Inflammatory macrophage treated with lipopolysaccharide for 4 hours (primary cell): ENCODE measurements around the gene CMTM2.
"Not testable (repeated sequence)": the region's sequence is repeated elsewhere in the genome, so short reads cannot be mapped to it uniquely, and the experiment has no call there.

Experiments used
- DNase-seq: peaks from one replicate; pipeline ENCODE4 v3.0.0-alpha.2; 2020

The CMTM2 gene

GRCh38 chr16:66553223-66553622, 26.0 kb upstream of the CMTM2 start:
- peak; percentile 38 for DNase-seq

GRCh38 chr16:66554021-66554420, 25.2 kb upstream of the CMTM2 start:
- DNase-seq: no peak

- DNase-seq: no peak
These were observed 24.8 kb upstream of the CMTM2 start for GRCh38 chr16:66554495-66554894.

GRCh38 chr16:66560107-66560506, 19.2 kb upstream of the CMTM2 start:
- no peak for DNase-seq

- no peak for DNase-seq
These were observed 17.7 kb upstream of the CMTM2 start for GRCh38 chr16:66561381-66562080.

GRCh38 chr16:66562409-66562808, 16.9 kb upstream of the CMTM2 start:
- DNase-seq: peak; percentile 42

GRCh38 chr16:66562986-66563385, 16.3 kb upstream of the CMTM2 start:
- DNase-seq: no peak

- DNase-seq: no peak
These were observed 15.5 kb upstream of the CMTM2 start for GRCh38 chr16:66563574-66564334.

GRCh38 chr16:66566051-66566901, 13.0 kb upstream of the CMTM2 start, which contains the start of gene CMTM1:
CMTM1 (plus strand) TSS chr16:66566439; CDS start chr16:66566514, 75 bp downstream.
- DNase-seq: no peak

GRCh38 chr16:66567270-66567669, 12.0 kb upstream of the CMTM2 start:
- DNase-seq: not testable (repeated sequence)

GRCh38 chr16:66568355-66568754, 10.9 kb upstream of the CMTM2 start:
- no peak for DNase-seq

- DNase-seq: no peak
These were observed 10.1 kb upstream of the CMTM2 start for GRCh38 chr16:66569131-66569530.

- DNase-seq: peak; percentile 75
These were observed 9.3 kb upstream of the CMTM2 start for GRCh38 chr16:66569827-66570405.

GRCh38 chr16:66572356-66572755, 6.9 kb upstream of the CMTM2 start:
- no peak for DNase-seq

GRCh38 chr16:66574081-66574480, 5.2 kb upstream of the CMTM2 start:
- peak; percentile 39 for DNase-seq

GRCh38 chr16:66574531-66574930, 4.7 kb upstream of the CMTM2 start:
- no peak for DNase-seq

- no peak for DNase-seq
These were observed 4.2 kb upstream of the CMTM2 start for GRCh38 chr16:66575060-66575459.

- no peak for DNase-seq
These were observed 3.0 kb upstream of the CMTM2 start for GRCh38 chr16:66576296-66576695.

- DNase-seq: peak; percentile 19
These were observed 1.4 kb downstream of the CMTM2 start for GRCh38 chr16:66580605-66581209.

GRCh38 chr16:66581246-66581952, 2.1 kb downstream of the CMTM2 start:
- DNase-seq: peak; percentile 76

GRCh38 chr16:66585481-66586239, 6.4 kb downstream of the CMTM2 start:
- DNase-seq: peak; percentile 47
